Activated T-cell treated with anti-CD3 and anti-CD28 coated beads for 48 hours (primary cell): ENCODE results near the gene PAF1.

Experiments used
- DNase-seq: peaks from one replicate; pipeline ENCODE4 v3.0.0-alpha.2; 2020; ENCODE audit warnings: low read depth

The PAF1 gene

DNA sequence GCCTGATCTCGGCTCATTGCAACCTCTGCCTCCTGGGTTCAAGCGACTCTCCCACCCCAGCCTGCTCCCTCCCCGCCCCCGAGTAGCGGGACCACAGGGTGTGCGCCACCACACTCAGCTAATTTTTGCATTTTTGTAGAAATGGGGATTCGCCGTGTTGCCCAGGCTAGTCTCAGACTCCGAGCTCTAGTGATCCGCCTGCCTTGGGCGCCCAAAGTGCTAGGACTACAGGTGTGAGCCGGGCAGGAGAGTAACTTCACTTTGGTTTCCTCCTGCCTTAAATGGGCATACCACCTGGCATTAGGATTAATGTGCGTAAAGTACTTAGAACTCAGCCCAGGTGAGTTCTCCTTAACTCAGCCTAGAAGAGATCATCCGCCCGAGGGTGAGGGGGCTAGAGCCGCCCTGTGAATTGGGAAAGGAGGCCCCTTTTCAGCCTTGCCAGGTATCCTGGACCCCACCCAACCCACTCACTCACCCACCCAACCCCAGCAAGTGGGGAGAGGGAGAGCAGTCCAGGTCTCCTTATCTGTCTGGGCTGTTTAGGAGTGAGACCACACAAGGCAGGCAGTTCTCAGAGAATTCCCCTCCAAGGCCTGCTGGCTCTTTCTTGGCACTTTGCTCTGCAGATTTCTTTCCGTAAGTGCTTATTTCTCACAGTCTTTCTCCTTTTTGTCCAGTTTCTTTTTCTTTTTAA is 14.5 kb upstream of the PAF1 start:
- no peak for DNase-seq

DNA sequence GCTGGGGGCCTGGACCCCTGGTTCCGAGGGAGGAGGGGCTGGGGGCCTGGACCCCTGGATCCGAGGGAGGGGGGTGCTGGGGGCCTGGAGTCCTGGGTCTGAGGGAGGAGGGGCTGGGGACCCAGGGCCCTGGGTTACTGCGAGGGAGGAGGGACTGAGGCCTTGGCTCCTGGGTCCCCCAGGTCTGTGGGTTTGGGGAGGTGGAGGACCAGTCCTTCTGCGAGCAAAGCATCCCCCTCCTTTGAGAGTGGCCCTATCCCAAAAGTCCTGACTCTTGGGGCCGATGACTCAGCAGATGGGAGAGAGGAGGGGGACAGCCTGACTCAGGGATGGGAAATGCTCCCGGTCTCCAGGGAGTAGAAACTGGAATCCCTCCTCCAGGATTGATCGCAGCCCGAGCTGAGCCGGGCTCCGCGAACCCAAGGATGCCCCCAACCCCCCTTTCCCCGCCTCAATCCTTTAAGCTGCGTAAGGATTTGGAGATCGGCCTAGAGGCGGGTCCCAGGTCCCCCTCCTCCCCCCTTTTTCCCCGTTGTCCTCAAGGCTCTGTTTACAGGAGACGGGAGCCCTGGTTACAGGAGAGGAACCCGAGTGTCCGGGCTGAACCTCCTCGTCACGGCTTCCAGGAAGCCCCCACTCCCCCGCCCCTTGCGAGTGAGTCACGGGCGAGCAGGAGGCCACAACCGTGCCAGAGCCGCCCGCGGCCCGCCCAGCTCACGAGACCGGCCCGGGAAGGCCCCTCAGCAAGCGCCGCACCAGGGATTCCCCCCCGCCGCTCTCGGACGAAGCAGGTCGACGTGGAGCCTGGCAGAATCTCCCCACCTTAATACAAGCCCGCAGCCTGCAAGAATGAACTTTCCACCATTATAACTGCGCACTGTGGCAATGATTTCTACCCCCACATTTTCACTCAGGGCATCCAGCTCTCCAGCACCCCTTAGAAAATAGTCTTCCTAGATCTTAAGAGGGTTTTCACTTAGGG is 12.7 kb upstream of the PAF1 start:
- peak; percentile 94 for DNase-seq

DNA sequence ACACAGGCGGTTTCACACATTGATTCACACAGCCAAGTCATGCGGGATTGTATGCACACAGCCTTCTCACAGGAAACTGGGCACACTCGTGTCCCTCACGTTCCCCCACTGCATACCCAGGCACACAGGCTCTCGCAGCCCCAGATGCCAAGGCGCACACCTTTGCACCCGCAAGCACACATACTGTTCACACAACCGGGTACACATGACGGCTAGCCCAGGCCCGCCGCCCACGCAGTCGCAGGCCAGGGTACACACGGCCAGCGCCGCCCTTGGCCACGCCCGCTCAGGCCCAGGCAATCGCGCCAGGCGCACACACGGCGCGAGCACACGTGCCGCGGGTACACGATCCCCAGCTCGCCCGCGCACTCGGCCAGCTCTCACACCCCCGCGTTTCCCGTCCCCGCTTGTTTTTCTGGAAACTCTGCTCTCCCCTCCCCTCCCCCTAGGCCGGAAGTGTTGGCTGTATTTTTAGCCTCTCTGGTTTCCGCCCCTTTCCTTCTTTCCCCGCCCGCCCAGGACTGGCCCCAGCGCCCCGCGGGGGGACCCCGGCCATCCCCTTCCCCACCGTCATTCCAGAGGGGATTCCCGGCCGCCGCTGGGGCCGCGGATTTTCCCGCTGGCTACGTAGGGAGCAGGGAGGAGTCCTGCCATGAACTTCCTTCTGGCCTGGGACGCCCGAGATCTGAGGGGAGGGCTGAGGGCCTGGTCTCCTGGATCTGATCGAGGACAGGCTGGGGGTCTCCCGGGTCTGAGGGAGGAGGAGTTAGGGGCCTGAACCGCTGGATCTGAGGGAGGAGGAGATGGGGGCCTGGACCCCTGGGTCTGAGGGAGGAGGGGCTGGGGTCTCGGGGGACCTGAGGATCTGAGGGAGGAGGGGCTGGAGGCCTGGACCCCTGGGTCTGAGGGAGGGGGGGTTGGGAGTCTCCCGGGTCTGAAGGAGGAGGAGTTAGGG is 11.7 kb upstream of the PAF1 start:
- peak; percentile 80 for DNase-seq

DNA sequence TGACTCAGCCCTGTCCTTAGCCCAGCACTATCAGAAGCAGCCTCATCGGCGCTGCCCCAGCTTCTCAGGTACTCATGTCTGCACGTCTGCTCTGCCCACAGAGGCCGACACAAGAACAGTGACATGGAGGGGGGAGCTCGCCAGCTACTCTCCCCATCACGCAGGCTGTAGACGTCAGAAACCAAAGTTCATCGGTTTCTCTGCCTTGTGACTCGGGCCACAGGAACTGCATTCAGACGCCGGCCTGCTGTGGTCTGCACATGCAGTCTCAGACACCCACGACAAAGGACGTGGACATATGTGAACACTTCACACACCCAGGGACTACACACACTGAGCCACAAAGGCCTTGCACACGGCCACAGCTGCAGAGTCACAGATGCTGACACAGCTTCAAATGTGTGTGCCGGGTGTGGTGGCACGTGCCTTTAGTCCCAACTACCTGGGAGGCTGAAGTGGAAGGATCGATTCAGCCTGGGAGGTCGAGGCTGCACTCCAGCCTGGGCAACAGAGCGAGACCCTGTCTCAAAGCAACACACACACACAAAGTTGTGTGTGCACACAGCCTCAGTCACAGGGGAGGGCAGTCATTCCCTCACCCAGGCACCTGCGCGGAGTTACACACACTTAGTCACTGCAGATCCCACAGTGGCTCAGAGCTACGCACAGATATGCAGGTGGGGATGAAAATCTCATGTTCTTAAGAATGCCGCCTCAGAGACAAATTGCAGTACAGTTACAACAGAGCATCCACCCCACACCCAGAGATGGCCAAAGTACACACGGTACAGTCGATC is 10.8 kb upstream of the PAF1 start:
- peak; percentile 82 for DNase-seq

DNA sequence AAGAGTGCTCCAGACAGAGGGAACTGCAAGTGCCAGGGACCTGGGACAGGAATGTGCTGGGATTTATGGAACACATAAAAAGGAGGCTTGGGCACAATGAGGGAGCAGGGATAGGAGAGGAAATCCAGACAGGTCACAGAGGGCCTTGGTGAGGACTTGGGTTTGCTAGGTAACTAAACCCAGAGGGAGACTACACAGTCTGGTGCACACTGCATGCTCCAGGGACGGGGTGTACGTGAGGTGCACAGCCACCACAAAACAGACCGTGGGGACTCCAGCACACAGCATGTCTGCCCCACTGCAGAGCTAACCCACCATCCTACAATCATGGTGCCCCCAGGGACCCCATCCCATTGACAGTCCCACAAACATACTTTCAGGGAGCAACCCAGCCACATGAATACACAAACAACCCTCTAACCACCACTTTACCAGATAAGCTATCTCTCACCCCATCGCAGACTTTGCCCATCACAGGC is 10.2 kb upstream of the PAF1 start:
- no peak for DNase-seq

DNA sequence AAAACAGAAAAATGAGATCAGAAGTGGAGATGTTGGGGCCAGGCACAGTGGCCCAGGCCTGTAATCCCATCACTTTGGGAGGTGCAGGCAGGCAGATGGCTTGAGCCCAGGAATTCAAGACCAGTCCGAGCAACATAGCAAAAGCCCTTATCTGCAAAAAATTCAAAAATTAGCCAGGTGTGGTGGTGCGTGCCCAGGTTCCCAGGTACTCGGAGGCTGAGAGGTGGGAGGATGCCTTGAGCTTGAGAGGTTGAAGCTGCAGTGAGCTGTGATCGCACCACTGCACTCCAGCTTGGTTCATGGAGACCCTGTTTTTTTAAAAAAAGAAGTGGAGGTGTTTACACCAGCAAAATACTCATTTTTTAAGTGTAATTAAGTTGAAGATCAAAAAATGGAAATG is 9.2 kb upstream of the PAF1 start:
- no peak for DNase-seq

DNA sequence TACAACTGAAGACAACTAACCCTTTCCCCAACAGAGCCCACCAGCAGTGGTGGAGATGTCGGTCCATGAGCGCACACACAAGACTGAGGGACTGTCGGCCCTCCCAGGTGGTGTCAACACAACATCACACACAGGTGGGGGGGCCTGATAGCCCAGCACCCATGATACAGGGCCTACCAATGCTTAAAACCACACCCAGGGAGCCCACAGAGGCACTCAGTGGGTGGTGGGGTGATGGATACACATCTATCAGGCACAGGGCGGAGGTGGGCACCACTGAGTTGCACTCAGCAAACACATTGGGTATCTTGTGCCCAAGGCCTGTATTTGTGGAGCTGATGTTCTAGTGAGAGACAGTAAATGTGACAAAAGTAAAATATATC is 8.8 kb upstream of the PAF1 start:
- no peak for DNase-seq

DNA sequence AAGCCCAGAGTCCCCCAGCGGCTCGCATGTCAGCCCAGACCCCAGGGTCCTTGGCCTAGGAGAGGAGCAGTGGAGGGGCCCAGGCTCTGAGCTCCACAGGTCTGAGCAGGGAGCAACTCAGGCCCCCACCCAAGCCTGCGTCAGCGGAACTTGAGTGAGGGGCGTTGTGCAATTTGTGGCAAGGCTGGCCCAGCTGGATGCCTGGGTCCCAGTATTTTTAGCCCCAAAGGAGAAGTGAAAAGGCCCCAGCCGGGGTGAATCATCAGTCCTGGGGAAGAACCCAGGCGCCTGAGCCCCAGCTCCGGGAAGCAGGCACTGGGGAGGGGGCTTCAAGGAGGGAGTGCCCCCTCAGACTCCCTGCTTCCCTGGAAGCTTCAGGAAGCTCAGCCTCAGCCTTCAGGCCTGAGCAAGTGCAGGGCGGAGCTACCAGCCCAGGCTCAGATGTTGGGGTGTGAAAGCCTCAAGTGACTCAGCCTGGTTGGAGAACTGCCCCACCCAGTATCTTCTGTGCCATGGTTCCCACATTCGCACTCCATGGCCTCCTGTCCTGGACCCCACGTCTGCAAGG is 7.5 kb upstream of the PAF1 start:
- DNase-seq = no peak

DNA sequence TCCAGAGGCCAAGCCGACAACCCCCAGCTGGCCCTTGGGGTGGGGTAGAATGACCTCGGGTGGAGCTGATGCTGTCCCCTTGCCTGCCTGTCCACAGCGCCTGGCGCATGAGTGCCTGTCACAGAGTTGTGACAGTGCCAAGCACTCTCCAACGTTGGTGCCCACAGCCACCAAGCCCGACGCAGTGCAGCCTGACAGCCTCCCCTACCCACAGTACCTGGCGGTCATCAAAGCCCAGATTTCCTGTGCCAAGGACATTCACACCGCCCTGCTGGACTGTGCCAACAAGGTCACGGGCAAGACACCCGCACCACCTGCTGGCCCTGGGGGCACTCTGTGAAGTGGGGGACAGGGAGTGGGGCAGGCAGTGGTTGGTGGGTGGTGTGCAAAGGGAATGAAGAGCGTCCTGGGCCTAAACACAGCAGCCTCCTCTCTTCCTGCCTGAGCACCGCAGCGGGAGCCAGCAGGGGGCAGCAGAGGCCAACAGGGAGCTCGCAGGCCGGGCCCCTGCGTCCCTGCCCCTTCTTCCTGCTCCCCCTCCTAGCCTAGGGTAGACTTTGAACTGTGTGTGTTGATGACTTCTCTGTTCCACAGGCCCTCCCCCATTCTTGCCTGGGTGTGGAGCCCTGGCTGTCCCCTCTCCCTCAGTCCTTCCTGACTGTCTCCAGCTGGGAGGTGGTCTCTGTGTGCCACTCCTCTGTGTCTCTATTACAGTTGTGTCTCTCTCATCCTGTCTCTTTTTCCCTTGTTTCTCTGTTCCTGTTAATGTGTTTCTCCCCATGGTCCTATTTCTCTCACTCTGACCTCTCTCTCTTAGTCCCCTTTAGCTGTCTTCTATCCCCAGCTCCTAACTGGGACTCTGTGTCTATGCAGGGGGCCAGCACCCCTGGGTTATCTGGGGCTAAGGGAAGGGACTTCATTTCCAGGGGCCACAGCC is 6.7 kb upstream of the PAF1 start:
- DNase-seq = peak; percentile 93

DNA sequence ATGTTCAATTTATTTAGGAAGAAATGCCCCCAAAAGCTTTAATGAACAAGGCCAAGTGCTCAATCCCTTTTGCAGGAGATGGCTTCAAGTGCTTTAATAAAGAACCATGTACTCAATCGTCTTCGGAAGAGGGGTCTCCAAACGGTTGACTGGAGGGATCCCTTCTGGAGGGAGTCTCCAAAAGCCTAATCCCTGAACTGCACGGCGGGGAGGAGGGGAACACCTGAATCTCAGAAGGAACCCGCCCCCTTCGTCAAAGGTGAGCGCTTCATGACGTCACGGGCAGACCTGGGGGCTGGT is 505 bp downstream of the PAF1 start:
- DNase-seq = no peak

DNA sequence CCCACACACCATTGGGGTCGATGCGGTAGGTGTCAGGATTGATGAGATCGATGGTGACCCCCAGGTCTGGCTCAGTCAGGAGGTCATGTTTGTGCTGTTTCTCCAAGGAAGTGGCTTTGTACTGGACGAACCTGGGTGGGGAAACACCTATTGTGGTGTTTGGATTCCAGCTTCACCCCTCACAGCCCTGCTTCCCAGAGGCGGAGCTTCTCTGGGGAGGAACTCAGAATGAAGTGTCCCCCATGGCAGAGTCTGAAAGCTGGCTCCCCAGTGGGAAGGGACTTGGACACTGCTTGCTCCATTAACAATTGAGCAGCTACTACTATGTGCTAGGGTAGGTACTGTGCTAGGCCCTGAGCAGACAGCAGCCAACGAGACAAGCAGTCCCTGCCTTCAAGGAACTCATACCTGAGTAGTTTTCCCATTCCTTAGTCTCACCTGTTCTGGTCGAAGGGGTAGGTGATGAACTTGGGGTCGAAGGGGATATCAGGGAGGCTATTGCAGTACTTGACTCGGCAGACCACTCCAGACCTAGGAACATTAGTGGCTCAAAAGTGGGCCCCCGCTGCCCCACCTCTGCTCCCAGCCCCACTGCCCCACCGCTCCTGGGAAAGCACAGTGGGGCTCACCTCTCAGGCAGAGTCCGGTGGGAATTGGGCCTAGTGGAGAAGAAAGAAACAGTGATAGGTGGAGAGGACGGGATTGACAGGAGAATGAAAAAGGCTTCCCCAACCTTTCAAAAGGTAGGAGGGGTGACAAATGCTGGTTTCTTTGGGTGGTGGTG is 1.1 kb downstream of the PAF1 start:
- DNase-seq = no peak

DNA sequence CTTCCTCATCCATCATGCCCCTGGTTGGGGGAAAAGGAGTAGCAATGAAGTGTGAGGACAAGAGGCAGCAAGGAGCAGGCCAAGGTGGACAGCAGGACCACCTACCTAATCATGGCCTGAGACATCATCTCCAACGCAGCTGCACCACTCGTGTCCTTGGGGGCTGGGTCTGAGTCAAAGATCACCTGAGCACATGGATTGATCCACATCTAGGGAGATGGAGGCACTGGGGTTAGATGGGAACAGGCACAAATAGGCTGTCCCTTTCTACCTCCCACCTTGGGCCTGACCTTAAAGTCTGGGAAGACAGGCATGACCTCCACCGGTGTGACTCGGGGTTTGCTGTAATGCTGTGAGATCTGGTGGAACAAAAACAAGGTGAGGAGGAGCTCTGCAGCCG is 2.2 kb downstream of the PAF1 start:
- DNase-seq = no peak

DNA sequence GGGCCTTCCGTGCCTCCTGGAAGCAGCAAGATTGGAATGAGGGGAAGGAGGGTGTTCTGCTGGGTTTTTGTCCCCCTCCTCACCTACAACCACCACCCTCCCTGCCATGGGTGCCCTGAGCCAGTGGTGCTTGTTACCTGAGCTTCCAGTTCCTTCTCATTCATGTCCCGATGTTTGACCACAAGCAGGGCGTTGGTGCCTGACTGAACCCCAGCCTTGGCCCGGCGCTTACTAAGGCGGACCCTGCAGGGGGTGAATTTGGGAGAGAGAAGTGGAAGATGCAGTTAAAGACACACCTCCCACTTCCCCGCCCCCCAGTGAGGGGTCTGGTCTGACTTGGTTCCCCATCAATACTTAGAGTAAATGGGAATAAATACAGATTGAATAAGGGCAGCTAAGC is 4.3 kb downstream of the PAF1 start:
- no peak for DNase-seq

DNA sequence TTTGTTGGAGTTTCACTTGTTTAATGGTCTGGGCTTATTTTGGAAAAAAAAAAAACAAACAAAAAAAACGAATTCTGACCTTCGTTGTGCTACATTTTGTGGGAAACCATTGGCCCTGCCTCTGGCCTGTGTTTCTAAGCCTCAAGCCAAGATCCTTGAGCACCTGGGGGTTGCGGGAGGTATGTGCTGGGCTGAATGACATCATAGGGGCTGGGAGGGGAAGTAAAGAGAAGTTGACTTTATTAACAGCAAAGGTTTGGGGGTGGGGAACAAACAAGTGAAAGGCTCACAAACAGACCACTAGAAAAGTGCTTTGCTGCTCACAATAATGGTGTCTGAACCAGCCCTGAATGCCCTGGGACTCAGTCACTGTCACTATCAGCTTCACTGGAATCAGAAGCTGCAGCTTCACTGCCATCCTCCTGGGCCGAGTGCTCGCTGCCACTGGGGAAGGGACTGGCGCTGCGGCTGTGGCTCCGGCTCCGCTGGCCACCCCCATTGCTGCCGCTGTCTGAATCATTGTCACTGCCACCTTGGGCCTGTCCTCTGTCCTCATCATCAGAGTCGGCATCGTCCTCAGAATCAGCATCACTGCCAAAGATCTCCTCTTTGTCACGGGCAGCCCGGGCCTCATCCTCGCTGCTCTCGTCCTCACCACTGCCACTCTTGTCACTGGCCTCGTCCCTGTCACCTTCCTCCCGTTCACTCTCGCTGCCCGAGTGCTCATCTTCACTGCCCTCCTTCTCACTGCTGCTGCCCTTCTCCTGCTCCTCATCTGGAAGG is 5.1 kb downstream of the PAF1 start:
- no peak for DNase-seq

DNA sequence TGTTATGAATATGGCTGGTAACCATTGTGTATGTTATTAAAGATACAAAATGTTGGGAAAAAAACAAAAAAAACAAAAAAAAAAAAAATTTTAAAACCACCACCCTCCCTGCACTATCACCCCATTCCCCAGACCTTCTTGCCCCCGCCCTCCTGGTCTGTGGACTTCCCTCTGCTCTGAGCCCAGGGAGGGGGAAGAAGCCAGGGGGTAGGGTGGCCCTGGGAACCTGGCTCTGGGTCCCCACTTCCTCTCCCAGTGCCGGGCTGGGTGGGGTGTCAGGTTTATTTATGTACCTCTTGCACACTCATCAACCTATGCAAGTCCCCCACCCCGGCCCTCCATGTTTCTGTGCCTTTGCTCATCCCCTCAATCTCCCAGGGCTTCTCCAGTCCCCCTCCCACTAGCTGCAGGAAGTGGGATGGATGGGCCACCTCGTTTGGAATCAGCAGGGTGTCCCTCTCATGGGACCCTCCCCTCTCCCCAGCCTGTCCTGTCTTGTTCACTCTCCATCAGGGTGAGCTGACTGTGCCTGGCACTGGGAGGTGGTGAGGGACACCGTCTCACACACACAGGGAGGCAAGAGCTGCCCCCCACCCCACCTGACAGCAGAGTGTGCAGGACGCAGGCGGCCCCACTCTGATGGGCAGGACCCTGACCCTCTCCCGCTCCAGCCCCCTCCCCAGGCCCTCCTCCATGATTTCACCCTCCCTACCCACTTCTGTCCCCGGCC is 5.9 kb downstream of the PAF1 start:
- DNase-seq = no peak

DNA sequence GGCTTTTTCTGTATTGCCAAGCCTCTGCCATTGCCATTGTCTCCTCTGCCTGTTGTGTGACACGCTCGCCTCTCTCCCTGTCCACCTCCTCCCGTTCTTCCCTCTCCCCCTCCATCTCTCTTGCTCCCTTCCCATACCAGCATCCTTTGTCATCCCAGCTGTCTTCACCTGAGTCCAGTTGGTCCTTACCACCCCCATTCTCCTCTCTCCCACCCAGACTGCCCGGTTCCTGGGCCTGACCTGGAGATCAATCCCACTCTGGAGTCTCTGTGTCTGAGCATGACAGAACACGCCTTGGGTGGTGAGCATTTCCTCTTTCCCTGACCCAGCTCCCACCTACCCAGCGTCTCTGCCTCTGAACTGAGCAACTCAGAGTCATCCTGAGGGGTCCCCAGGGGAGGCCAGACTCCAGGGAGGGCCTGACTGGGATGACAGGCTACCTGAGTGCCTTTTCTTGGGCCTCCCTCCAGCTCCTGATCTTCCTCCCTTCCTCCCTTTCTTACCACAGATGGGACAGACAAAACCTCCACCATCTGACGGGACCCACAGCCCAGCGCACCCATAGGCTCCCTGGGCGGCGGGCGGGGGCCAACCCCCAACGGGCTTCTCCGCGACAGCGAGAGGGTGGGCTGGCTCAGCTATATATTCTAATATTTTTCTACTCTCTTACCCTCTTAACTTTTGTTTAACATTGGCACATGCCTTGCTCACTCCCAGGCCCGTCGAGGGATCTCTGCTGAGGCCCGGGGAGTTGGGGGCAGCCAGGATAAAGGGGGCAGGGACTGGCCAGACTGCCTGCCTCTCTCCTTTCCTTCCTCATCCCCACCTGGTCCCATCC is 7.7 kb downstream of the PAF1 start:
- no peak for DNase-seq
